ENCODE measurements around the gene ALKBH5. TPM values are rescaled to one million over a fixed set of nuclear protein-coding genes. Genes with fewer than 3 reads are reported as not detected.
A peak's percentile ranks its signal among the peaks of the same experiment; 100 is the strongest.

Gene ALKBH5
- total RNA-seq, 1 experiment from 2014 or later: 75.8 TPM

GRCh38 chr17:18218756-18219415, 35.3 kb downstream of the ALKBH5 start:
- DNase-seq (ENCODE audit: low spot score): no peak

GRCh38 chr17:18224053-18224386, 40.4 kb downstream of the ALKBH5 start:
- DNase-seq (ENCODE audit: low spot score): no peak

- DNase-seq (ENCODE audit: low spot score): no peak
Measured at GRCh38 chr17:18224387-18225120, 40.9 kb downstream of the ALKBH5 start.

- peak; percentile 87 for DNase-seq (ENCODE audit: low spot score)
Measured at GRCh38 chr17:18225121-18225641, 41.6 kb downstream of the ALKBH5 start, which contains the start of gene LLGL1. Gene LLGL1, plus strand, starts transcription at chr17:18225635. Its CDS starts 48 bp downstream, at chr17:18225683.

GRCh38 chr17:18225642-18226283, 42.1 kb downstream of the ALKBH5 start:
- no peak for DNase-seq (ENCODE audit: low spot score)

- no peak for DNase-seq (ENCODE audit: low spot score)
Measured at GRCh38 chr17:18226284-18226945, 42.8 kb downstream of the ALKBH5 start.

- DNase-seq (ENCODE audit: low spot score): no peak
Measured at GRCh38 chr17:18227635-18228034, 44.0 kb downstream of the ALKBH5 start.

- no peak for DNase-seq (ENCODE audit: low spot score)
Measured at GRCh38 chr17:18228176-18228682, 44.6 kb downstream of the ALKBH5 start.

- DNase-seq (ENCODE audit: low spot score): no peak
Measured at GRCh38 chr17:18229254-18229653, 45.6 kb downstream of the ALKBH5 start.

- DNase-seq (ENCODE audit: low spot score): no peak
Measured at GRCh38 chr17:18229771-18230170, 46.1 kb downstream of the ALKBH5 start.

GRCh38 chr17:18230288-18231141, 46.9 kb downstream of the ALKBH5 start:
- DNase-seq (ENCODE audit: low spot score): no peak

- no peak for DNase-seq (ENCODE audit: low spot score)
Measured at GRCh38 chr17:18231164-18231563, 47.5 kb downstream of the ALKBH5 start.

- no peak for DNase-seq (ENCODE audit: low spot score)
Measured at GRCh38 chr17:18233803-18234518, 50.3 kb downstream of the ALKBH5 start.

GRCh38 chr17:18234853-18235380, 51.3 kb downstream of the ALKBH5 start:
- no peak for DNase-seq (ENCODE audit: low spot score)

GRCh38 chr17:18235743-18236256, 52.2 kb downstream of the ALKBH5 start:
- DNase-seq (ENCODE audit: low spot score): peak; percentile 65

- no peak for DNase-seq (ENCODE audit: low spot score)
Measured at GRCh38 chr17:18236494-18236893, 52.9 kb downstream of the ALKBH5 start.

GRCh38 chr17:18237461-18237860, 53.8 kb downstream of the ALKBH5 start:
- no peak for DNase-seq (ENCODE audit: low spot score)

GRCh38 chr17:18238299-18238698, 54.7 kb downstream of the ALKBH5 start:
- DNase-seq (ENCODE audit: low spot score): no peak

GRCh38 chr17:18240449-18240848, 56.8 kb downstream of the ALKBH5 start:
- DNase-seq (ENCODE audit: low spot score): no peak
